H9 (cell line): ENCODE data around the gene SRPK3. TPM values are rescaled to one million over a fixed set of nuclear protein-coding genes. Genes with fewer than 3 reads are reported as not detected.

Experiments
- DNase-seq: peaks from one replicate; pipeline ENCODE4 v3.0.0-alpha.2; 2017
- H2AFZ ChIP-seq: one replicate; pipeline ENCODE4 v1.6.1; 2013; ENCODE audit warnings: mild to moderate bottlenecking, low read length, control low read depth, moderate library complexity
- H2AK5ac ChIP-seq: 2 replicates; pipeline ENCODE4 v1.6.1; 2013; ENCODE audit warnings: low read length, control low read depth, mixed read lengths; ENCODE audit not compliant: insufficient read length
- H2BK120ac ChIP-seq: one replicate; pipeline ENCODE4 v1.6.1; 2013; ENCODE audit warnings: low read depth, mild to moderate bottlenecking, low read length, control low read depth, inconsistent platforms; ENCODE audit not compliant: poor library complexity, severe bottlenecking
- H2BK12ac ChIP-seq: 2 replicates; pipeline ENCODE4 v1.6.1; 2013; ENCODE audit warnings: low read length, control low read depth, mixed read lengths, low read depth; ENCODE audit not compliant: insufficient read length
- H2BK15ac ChIP-seq: 2 replicates; pipeline ENCODE4 v1.6.1; 2013; ENCODE audit warnings: low read depth, low read length, control low read depth
- H2BK20ac ChIP-seq: one replicate; pipeline ENCODE4 v1.6.1; 2013; ENCODE audit warnings: low read depth, mild to moderate bottlenecking, low read length, control low read depth, inconsistent platforms; ENCODE audit not compliant: poor library complexity, severe bottlenecking
- H2BK5ac ChIP-seq: 2 replicates; pipeline ENCODE4 v1.6.1; 2013; ENCODE audit warnings: low read length, control low read depth, mixed read lengths; ENCODE audit not compliant: insufficient read length
- H3K14ac ChIP-seq: 2 replicates; pipeline ENCODE4 v1.6.1; 2013; ENCODE audit warnings: low read length, control low read depth; ENCODE audit not compliant: insufficient read depth
- H3K18ac ChIP-seq: 2 replicates; pipeline ENCODE4 v1.6.1; 2013; ENCODE audit warnings: low read depth, mild to moderate bottlenecking, mixed read lengths, low read length, control low read depth; ENCODE audit not compliant: insufficient read length
- H3K23ac ChIP-seq: 2 replicates; pipeline ENCODE4 v1.6.1; 2013; ENCODE audit warnings: low read length, control low read depth, mixed read lengths, low read depth; ENCODE audit not compliant: insufficient read length
- H3K23me2 ChIP-seq: 2 replicates; pipeline ENCODE4 v1.6.1; 2013; ENCODE audit warnings: low read depth, mild to moderate bottlenecking, mixed read lengths, low read length, control low read depth; ENCODE audit not compliant: insufficient read length, poor library complexity, severe bottlenecking
- H3K27ac ChIP-seq: 2 replicates; pipeline ENCODE4 v1.5.1; 2013; ENCODE audit warnings: low read length, control low read depth, mixed read lengths, low read depth; ENCODE audit not compliant: insufficient read length
- H3K27me3 ChIP-seq: 2 replicates; pipeline ENCODE4 v1.6.1; 2013; ENCODE audit warnings: low read length, control low read depth, inconsistent platforms; ENCODE audit not compliant: insufficient read depth
- H3K4ac ChIP-seq: 2 replicates; pipeline ENCODE4 v1.6.1; 2013; ENCODE audit warnings: low read depth, mild to moderate bottlenecking, control low read depth, inconsistent platforms, low read length, moderate library complexity
- H3K4me1 ChIP-seq: 2 replicates; pipeline ENCODE4 v1.6.1; 2013; ENCODE audit warnings: low read length, control low read depth, inconsistent platforms; ENCODE audit not compliant: insufficient read depth
- H3K4me2 ChIP-seq: 2 replicates; pipeline ENCODE4 v1.6.1; 2013; ENCODE audit warnings: low read length, control low read depth, mixed read lengths; ENCODE audit not compliant: insufficient read length, insufficient read depth
- H3K56ac ChIP-seq: 2 replicates; pipeline ENCODE4 v1.6.1; 2013; ENCODE audit warnings: low read depth, mild to moderate bottlenecking, mixed read lengths, low read length, control low read depth; ENCODE audit not compliant: insufficient read length
- H3K79me1 ChIP-seq: 2 replicates; pipeline ENCODE4 v1.6.1; 2013; ENCODE audit warnings: low read depth, mild to moderate bottlenecking, moderate library complexity, low read length, control low read depth, inconsistent platforms; ENCODE audit not compliant: insufficient read depth, poor library complexity, severe bottlenecking
- H3K79me2 ChIP-seq: 2 replicates; pipeline ENCODE4 v1.6.1; 2013; ENCODE audit warnings: low read length, control low read depth, inconsistent platforms; ENCODE audit not compliant: insufficient read depth
- H3K9ac ChIP-seq: 2 replicates; pipeline ENCODE4 v1.6.1; 2013; ENCODE audit warnings: low read length, control low read depth, mixed read lengths; ENCODE audit not compliant: insufficient read length; ENCODE audit errors: extremely low read depth
- H3K9me3 ChIP-seq: one replicate; pipeline ENCODE4 v1.6.1; 2013; ENCODE audit warnings: low read depth, low read length, inconsistent platforms; ENCODE audit not compliant: control insufficient read depth
- H3T11ph ChIP-seq: one replicate; pipeline ENCODE4 v1.6.1; 2013; ENCODE audit warnings: mild to moderate bottlenecking, low read length, control low read depth, inconsistent platforms
- H4K20me1 ChIP-seq: one replicate; pipeline ENCODE4 v1.6.1; 2013; ENCODE audit not compliant: control insufficient read depth, insufficient read length, insufficient read depth
- H4K5ac ChIP-seq: 2 replicates; pipeline ENCODE4 v1.6.1; 2013; ENCODE audit warnings: low read depth, mild to moderate bottlenecking, mixed read lengths, low read length, control low read depth; ENCODE audit not compliant: insufficient read length
- H4K8ac ChIP-seq: replicated peaks from 2 replicates; pipeline ENCODE4 v1.6.1; 2013; ENCODE audit warnings: low read length, control low read depth, mixed read lengths, low read depth; ENCODE audit not compliant: insufficient read length
- H4K91ac ChIP-seq: 2 replicates; pipeline ENCODE4 v1.6.1; 2013; ENCODE audit warnings: low read depth, mild to moderate bottlenecking, moderate library complexity, mixed read lengths, low read length, control low read depth; ENCODE audit not compliant: insufficient read length
- H3K27ac Mint-ChIP-seq, 3 experiments: 2 replicates in 2 of 3; 3 replicates in 1 of 3; pipeline ENCODE4 v1.8.0; 2020 to 2021; ENCODE audit warnings: mixed read lengths in 3 of 3, mild to moderate bottlenecking in 1 of 3, moderate library complexity in 1 of 3
- H3K27me3 Mint-ChIP-seq: 2 replicates; pipeline ENCODE4 v1.8.0; 2021; ENCODE audit warnings: low read depth, mild to moderate bottlenecking, moderate library complexity, mixed read lengths
- H3K36me3 Mint-ChIP-seq, 3 experiments: 2 replicates in 2 of 3; 3 replicates in 1 of 3; pipeline ENCODE4 v1.8.0; 2020 to 2021; ENCODE audit warnings: low read depth in 3 of 3, mixed read lengths in 3 of 3; ENCODE audit not compliant: insufficient read depth in 1 of 3
- H3K4me1 Mint-ChIP-seq, 2 experiments: 2 replicates each; pipeline ENCODE4 v1.8.0; 2020; ENCODE audit warnings: mixed read lengths in 2 of 2
- H3K4me3 Mint-ChIP-seq, 2 experiments: 2 replicates in 1 of 2; 3 replicates in 1 of 2; pipeline ENCODE4 v1.8.0; 2020 to 2021; ENCODE audit warnings: mild to moderate bottlenecking in 2 of 2, mixed read lengths in 2 of 2, moderate library complexity in 1 of 2
- H3K9me3 Mint-ChIP-seq, 2 experiments: 2 replicates in 1 of 2; 3 replicates in 1 of 2; pipeline ENCODE4 v1.8.0; 2020; ENCODE audit warnings: mild to moderate bottlenecking in 2 of 2, mixed read lengths in 2 of 2, moderate library complexity in 1 of 2
- WGBS: extraction: QIAGEN DNeasy Blood & Tissue Kit; methylation state at CpG from one replicate; pipeline ENCODE4 v1.1.7; 2013; ENCODE audit warnings: missing lambda C conversion rate, low lambda C conversion rate, mixed read lengths; ENCODE audit not compliant: insufficient read length; ENCODE audit errors: extremely low coverage; 5-methylcytosine and 5-hydroxymethylcytosine counted together
- total RNA-seq: library from RNA; stranded (reverse); gene quantifications from 2 replicates; pipeline ENCODE4 v1.2.1, GENCODE V29; 2021
- TF ChIP-seq, protein P1 (sequence below): fragments of 200-600 bp; sonication (generic); conservative IDR thresholded peaks from 3 replicates; pipeline ENCODE4 v1.8.0; 2021; ENCODE audit warnings: antibody characterized with exemption, mild to moderate bottlenecking

The SRPK3 gene
- total RNA-seq, 1 experiment from 2014 or later = not detected

DNA sequence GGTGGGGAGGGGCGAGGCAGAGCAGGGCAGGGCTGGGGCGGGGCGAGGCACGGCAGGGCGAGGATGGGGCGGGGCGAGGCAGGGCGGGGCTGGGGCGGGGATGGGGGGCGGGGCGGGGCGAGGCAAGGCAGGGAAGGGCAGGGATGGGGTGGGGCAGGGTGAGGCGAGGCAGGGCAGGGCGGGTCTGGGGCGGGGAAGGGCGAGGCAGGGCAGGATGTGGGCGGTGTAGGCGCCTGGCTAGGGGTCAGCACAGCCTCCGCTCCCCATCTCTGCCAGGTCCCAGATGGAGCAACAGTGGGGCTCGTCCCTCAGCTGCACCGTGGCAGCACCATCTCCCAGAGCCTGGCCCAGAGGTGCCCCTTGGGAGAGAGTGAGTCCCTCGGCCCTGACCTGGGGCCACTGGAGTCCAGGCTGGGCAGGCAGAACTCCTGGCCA lies 4.2 kb upstream of the SRPK3 start:
- Histone ChIP-seq H3K14ac (no peak overlapping the region), H3K4me1 (no peaks in the 10 kb centered on the region), H3K23ac (no peak overlapping the region), H2BK120ac (no peak overlapping the region), H3K18ac (no peak overlapping the region), H3K4ac (no peak overlapping the region), H3K79me2 (no peaks in the 10 kb centered on the region), H2BK15ac (no peak overlapping the region), H3K27ac (no peak overlapping the region), H3K23me2 (no peaks in the 10 kb centered on the region), H2BK12ac (no peak overlapping the region), H4K20me1 (no peaks in the 10 kb centered on the region), H3K56ac (no peak overlapping the region), H3K9ac (no peak overlapping the region), H4K8ac (no peak overlapping the region), H3K4me2 (no peak overlapping the region), H4K5ac (no peak overlapping the region), H4K91ac (no peak overlapping the region), H2AFZ (no peak overlapping the region), H3K9me3 (no peaks in the 10 kb centered on the region), H2BK5ac (no peak overlapping the region), H2AK5ac (no peak overlapping the region), H3K27me3 (no peaks in the 10 kb centered on the region), H2BK20ac (no peak overlapping the region), H3T11ph (no peak overlapping the region), H3K79me1 (no peaks in the 10 kb centered on the region)
- no CpG with 5 or more reads among the region's 22 CpGs for WGBS
- Mint-ChIP-seq H3K4me3 (no peak overlapping the region), H3K9me3 (peaks cover 32 to 52% of the 10 kb centered on the region in 2 experiments), H3K27me3 (peaks cover 2% of the 10 kb centered on the region; the same call in 1 of the 2 replicates), H3K4me1 (peaks cover 4 to 8% of the 10 kb centered on the region in 2 experiments), H3K36me3 (peaks cover 0 to 5% (median 3%) of the 10 kb centered on the region in 3 experiments; a peak in 5 of 7 replicates), H3K27ac (no peak overlapping the region)
- TF ChIP-seq, protein P1, sequence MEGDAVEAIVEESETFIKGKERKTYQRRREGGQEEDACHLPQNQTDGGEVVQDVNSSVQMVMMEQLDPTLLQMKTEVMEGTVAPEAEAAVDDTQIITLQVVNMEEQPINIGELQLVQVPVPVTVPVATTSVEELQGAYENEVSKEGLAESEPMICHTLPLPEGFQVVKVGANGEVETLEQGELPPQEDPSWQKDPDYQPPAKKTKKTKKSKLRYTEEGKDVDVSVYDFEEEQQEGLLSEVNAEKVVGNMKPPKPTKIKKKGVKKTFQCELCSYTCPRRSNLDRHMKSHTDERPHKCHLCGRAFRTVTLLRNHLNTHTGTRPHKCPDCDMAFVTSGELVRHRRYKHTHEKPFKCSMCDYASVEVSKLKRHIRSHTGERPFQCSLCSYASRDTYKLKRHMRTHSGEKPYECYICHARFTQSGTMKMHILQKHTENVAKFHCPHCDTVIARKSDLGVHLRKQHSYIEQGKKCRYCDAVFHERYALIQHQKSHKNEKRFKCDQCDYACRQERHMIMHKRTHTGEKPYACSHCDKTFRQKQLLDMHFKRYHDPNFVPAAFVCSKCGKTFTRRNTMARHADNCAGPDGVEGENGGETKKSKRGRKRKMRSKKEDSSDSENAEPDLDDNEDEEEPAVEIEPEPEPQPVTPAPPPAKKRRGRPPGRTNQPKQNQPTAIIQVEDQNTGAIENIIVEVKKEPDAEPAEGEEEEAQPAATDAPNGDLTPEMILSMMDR = no peak
- DNase-seq = no peak
